GM23338 (cell line): Measurements from ENCODE around the gene PRR11. TPM values are rescaled to one million over a fixed set of nuclear protein-coding genes. Genes with fewer than 3 reads are reported as not detected.

Experiments
- ATAC-seq: fragments of 200-7000 bp; cut with Tn5 transposase; 3 replicates; pipeline ENCODE4 v1.9.1; 2020
- DNase-seq: peaks from one replicate; pipeline ENCODE4 v3.0.0-alpha.2; 2015; ENCODE audit warnings: low spot score
- H2AFZ ChIP-seq: fragments of 200-600 bp; sonication (generic); 2 replicates; pipeline ENCODE4 v1.8.0; 2016; ENCODE audit warnings: antibody characterized with exemption, mild to moderate bottlenecking, moderate library complexity
- H3F3A ChIP-seq: fragments of 200-600 bp; sonication (generic); replicated peaks from 2 replicates; pipeline ENCODE4 v1.8.0; 2017; ENCODE audit warnings: antibody characterized with exemption, mixed run types, low read depth
- H3K27ac ChIP-seq: fragments of 200-600 bp; sonication (generic); 2 replicates; pipeline ENCODE4 v1.6.1; 2016; ENCODE audit warnings: low read depth
- H3K27me3 ChIP-seq: fragments of 200-600 bp; sonication (generic); 2 replicates; pipeline ENCODE4 v1.8.0; 2016; ENCODE audit warnings: mild to moderate bottlenecking, mixed run types, moderate library complexity; ENCODE audit not compliant: insufficient read depth
- H3K36me3 ChIP-seq: fragments of 200-600 bp; sonication (generic); 2 replicates; pipeline ENCODE4 v1.8.0; 2016; ENCODE audit warnings: mild to moderate bottlenecking; ENCODE audit not compliant: insufficient read depth
- H3K4me1 ChIP-seq: fragments of 200-600 bp; sonication (generic); 2 replicates; pipeline ENCODE4 v1.8.0; 2016; ENCODE audit warnings: mild to moderate bottlenecking, moderate library complexity; ENCODE audit not compliant: insufficient read depth
- H3K4me2 ChIP-seq: fragments of 200-600 bp; sonication (generic); 2 replicates; pipeline ENCODE4 v1.7.1; 2017; ENCODE audit warnings: mixed run types
- H3K4me3 ChIP-seq: fragments of 200-600 bp; sonication (generic); 2 replicates; pipeline ENCODE4 v1.6.1; 2016; ENCODE audit warnings: mixed run types
- H3K79me2 ChIP-seq: fragments of 200-600 bp; sonication (generic); replicated peaks from 2 replicates; pipeline ENCODE4 v1.8.0; 2017; ENCODE audit warnings: mild to moderate bottlenecking; ENCODE audit not compliant: insufficient read depth
- H3K9me2 ChIP-seq: fragments of 200-600 bp; sonication (generic); 2 replicates; pipeline ENCODE4 v1.8.0; 2017; ENCODE audit not compliant: insufficient read depth
- H4K20me1 ChIP-seq: fragments of 200-600 bp; sonication (generic); replicated peaks from 2 replicates; pipeline ENCODE4 v1.8.0; 2017; ENCODE audit warnings: mild to moderate bottlenecking; ENCODE audit not compliant: insufficient read depth
- H3K27ac Mint-ChIP-seq: 2 replicates; pipeline ENCODE4 v1.8.0; 2020; ENCODE audit warnings: inconsistent platforms, mild to moderate bottlenecking, moderate library complexity, mixed read lengths
- H3K27me3 Mint-ChIP-seq: 3 replicates; pipeline ENCODE4 v1.8.0; 2022; ENCODE audit warnings: low read depth, mild to moderate bottlenecking, moderate library complexity, mixed read lengths, inconsistent platforms; ENCODE audit not compliant: insufficient read depth, poor library complexity
- H3K36me3 Mint-ChIP-seq: 3 replicates; pipeline ENCODE4 v1.8.0; 2021; ENCODE audit warnings: low read depth, mild to moderate bottlenecking, inconsistent platforms, moderate library complexity, mixed read lengths
- H3K4me1 Mint-ChIP-seq: 3 replicates; pipeline ENCODE4 v1.8.0; 2020; ENCODE audit warnings: mild to moderate bottlenecking, inconsistent platforms, mixed read lengths
- H3K4me3 Mint-ChIP-seq: 3 replicates; pipeline ENCODE4 v1.8.0; 2021; ENCODE audit warnings: moderate library complexity, mild to moderate bottlenecking, inconsistent platforms, mixed read lengths
- H3K9me3 Mint-ChIP-seq: 3 replicates; pipeline ENCODE4 v1.8.0; 2020; ENCODE audit warnings: moderate library complexity, mild to moderate bottlenecking, inconsistent platforms, mixed read lengths
- CREB1 ChIP-seq: fragments of 250-450 bp; sonication (Bioruptor Pico); IDR thresholded peaks from 2 replicates; pipeline ENCODE4 v1.5.0; 2020; ENCODE audit warnings: low read depth, mild to moderate bottlenecking, moderate library complexity
- CTCF ChIP-seq, 2 experiments: fragments of 200-600 bp in 1 of 2; sonication (generic) in 1 of 2; conservative IDR thresholded peaks; 2 replicates each; pipeline versions ENCODE4 v1.5.1 to v1.6.1; 2016 to 2017; ENCODE audit warnings: antibody characterized with exemption in 2 of 2, low read depth in 2 of 2, mild to moderate bottlenecking in 2 of 2, moderate library complexity in 1 of 2
- ZNF114 ChIP-seq: fragments of 250-450 bp; sonication (Bioruptor Pico); IDR thresholded peaks from 2 replicates; pipeline ENCODE4 v1.5.0; 2020; ENCODE audit warnings: mild to moderate bottlenecking, moderate library complexity
- polyA plus RNA-seq: library from polyadenylated mRNA; unstranded; fragments of >200 nt; fragmentation: Nextera tagmentation; extraction: Ambion mirVana; gene quantifications from 2 replicates; pipeline ENCODE4 v1.2.1, GENCODE V29; 2016
- total RNA-seq: library from RNA; depleted of rRNA; stranded (reverse); fragments of >200 nt; shearing (Covaris generic); gene quantifications from 2 replicates; pipeline ENCODE4 v1.2.3, GENCODE V29; 2014
- TF ChIP-seq, protein P1 (sequence below): IDR thresholded peaks from one replicate; pipeline ENCODE4 v1.6.1; 2018; ENCODE audit warnings: antibody characterized with exemption; ENCODE audit not compliant: unreplicated experiment
- TF ChIP-seq, protein P2 (sequence below): fragments of 250-450 bp; sonication (Bioruptor Pico); IDR thresholded peaks from 2 replicates; pipeline ENCODE4 v1.5.0; 2020; ENCODE audit warnings: mild to moderate bottlenecking, moderate library complexity

Gene PRR11
- total and polyA plus RNA-seq, 2 experiments from 2014 or later: 42.7 to 55.9 TPM

- TF ChIP-seq CTCF (conservative IDR thresholded peaks at IDR 0.05; ENCODE audit: low read depth in 2 of 2): no peak
- TF ChIP-seq ZNF114 (CRISPR knock-in tag): no peak
- TF ChIP-seq, protein P1, sequence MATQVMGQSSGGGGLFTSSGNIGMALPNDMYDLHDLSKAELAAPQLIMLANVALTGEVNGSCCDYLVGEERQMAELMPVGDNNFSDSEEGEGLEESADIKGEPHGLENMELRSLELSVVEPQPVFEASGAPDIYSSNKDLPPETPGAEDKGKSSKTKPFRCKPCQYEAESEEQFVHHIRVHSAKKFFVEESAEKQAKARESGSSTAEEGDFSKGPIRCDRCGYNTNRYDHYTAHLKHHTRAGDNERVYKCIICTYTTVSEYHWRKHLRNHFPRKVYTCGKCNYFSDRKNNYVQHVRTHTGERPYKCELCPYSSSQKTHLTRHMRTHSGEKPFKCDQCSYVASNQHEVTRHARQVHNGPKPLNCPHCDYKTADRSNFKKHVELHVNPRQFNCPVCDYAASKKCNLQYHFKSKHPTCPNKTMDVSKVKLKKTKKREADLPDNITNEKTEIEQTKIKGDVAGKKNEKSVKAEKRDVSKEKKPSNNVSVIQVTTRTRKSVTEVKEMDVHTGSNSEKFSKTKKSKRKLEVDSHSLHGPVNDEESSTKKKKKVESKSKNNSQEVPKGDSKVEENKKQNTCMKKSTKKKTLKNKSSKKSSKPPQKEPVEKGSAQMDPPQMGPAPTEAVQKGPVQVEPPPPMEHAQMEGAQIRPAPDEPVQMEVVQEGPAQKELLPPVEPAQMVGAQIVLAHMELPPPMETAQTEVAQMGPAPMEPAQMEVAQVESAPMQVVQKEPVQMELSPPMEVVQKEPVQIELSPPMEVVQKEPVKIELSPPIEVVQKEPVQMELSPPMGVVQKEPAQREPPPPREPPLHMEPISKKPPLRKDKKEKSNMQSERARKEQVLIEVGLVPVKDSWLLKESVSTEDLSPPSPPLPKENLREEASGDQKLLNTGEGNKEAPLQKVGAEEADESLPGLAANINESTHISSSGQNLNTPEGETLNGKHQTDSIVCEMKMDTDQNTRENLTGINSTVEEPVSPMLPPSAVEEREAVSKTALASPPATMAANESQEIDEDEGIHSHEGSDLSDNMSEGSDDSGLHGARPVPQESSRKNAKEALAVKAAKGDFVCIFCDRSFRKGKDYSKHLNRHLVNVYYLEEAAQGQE: no peak
- TF ChIP-seq CREB1 (CRISPR knock-in tag): no peak
Observed at GRCh38 chr17:59202320-59202719, 46.8 kb downstream of the PRR11 start (continued).

- TF ChIP-seq, protein P2, sequence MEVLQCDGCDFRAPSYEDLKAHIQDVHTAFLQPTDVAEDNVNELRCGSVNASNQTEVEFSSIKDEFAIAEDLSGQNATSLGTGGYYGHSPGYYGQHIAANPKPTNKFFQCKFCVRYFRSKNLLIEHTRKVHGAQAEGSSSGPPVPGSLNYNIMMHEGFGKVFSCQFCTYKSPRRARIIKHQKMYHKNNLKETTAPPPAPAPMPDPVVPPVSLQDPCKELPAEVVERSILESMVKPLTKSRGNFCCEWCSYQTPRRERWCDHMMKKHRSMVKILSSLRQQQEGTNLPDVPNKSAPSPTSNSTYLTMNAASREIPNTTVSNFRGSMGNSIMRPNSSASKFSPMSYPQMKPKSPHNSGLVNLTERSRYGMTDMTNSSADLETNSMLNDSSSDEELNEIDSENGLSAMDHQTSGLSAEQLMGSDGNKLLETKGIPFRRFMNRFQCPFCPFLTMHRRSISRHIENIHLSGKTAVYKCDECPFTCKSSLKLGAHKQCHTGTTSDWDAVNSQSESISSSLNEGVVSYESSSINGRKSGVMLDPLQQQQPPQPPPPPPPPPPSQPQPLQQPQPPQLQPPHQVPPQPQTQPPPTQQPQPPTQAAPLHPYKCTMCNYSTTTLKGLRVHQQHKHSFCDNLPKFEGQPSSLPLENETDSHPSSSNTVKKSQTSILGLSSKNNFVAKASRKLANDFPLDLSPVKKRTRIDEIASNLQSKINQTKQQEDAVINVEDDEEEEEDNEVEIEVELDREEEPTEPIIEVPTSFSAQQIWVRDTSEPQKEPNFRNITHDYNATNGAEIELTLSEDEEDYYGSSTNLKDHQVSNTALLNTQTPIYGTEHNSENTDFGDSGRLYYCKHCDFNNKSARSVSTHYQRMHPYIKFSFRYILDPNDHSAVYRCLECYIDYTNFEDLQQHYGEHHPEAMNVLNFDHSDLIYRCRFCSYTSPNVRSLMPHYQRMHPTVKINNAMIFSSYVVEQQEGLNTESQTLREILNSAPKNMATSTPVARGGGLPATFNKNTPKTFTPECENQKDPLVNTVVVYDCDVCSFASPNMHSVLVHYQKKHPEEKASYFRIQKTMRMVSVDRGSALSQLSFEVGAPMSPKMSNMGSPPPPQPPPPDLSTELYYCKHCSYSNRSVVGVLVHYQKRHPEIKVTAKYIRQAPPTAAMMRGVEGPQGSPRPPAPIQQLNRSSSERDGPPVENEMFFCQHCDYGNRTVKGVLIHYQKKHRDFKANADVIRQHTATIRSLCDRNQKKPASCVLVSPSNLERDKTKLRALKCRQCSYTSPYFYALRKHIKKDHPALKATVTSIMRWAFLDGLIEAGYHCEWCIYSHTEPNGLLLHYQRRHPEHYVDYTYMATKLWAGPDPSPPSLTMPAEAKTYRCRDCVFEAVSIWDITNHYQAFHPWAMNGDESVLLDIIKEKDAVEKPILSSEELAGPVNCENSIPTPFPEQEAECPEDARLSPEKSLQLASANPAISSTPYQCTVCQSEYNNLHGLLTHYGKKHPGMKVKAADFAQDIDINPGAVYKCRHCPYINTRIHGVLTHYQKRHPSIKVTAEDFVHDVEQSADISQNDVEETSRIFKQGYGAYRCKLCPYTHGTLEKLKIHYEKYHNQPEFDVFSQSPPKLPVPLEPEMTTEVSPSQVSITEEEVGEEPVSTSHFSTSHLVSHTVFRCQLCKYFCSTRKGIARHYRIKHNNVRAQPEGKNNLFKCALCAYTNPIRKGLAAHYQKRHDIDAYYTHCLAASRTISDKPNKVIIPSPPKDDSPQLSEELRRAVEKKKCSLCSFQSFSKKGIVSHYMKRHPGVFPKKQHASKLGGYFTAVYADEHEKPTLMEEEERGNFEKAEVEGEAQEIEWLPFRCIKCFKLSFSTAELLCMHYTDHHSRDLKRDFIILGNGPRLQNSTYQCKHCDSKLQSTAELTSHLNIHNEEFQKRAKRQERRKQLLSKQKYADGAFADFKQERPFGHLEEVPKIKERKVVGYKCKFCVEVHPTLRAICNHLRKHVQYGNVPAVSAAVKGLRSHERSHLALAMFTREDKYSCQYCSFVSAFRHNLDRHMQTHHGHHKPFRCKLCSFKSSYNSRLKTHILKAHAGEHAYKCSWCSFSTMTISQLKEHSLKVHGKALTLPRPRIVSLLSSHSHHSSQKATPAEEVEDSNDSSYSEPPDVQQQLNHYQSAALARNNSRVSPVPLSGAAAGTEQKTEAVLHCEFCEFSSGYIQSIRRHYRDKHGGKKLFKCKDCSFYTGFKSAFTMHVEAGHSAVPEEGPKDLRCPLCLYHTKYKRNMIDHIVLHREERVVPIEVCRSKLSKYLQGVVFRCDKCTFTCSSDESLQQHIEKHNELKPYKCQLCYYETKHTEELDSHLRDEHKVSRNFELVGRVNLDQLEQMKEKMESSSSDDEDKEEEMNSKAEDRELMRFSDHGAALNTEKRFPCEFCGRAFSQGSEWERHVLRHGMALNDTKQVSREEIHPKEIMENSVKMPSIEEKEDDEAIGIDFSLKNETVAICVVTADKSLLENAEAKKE (CRISPR knock-in tag): no peak
- TF ChIP-seq, protein P1: no peak
- no peak for TF ChIP-seq ZNF114 (CRISPR knock-in tag)
- 0 out of 3 replicates have a peak overlapping the region, but pooled peaks have one; percentile 92 for H3K4me3 Mint-ChIP-seq
Observed at GRCh38 chr17:59219370-59219769, 63.8 kb downstream of the PRR11 start.

More at GRCh38 chr17:59219370-59219769, 63.8 kb downstream of the PRR11 start:
- Histone ChIP-seq H3K27ac (no peak overlapping the region), H3K36me3 (no peaks in the 10 kb centered on the region), H3K4me3 (peak overlapping the region; percentile 85; the same call in 1 of the 2 replicates), H3K27me3 (peaks cover 9% of the 10 kb centered on the region; the same call in 1 of the 2 replicates), H3K4me2 (no peak overlapping the region), H3K4me1 (no peaks in the 10 kb centered on the region), H3K79me2 (no peaks in the 10 kb centered on the region), H3K9me2 (no peaks in the 10 kb centered on the region), H4K20me1 (no peaks in the 10 kb centered on the region), H2AFZ (peak overlapping the region; percentile 93; the same call in 1 of the 2 replicates), H3F3A (0 out of 2 replicates have a peak, but pooled peaks cover 10% of the 10 kb centered on the region)
- ATAC-seq: no peak
- Mint-ChIP-seq H3K9me3 (no peaks in the 10 kb centered on the region), H3K27me3 (peaks cover 5% of the 10 kb centered on the region), H3K27ac (no peak overlapping the region), H3K36me3 (peaks cover 4% of the 10 kb centered on the region; the same call in 2 of the 3 replicates), H3K4me1 (peaks cover 6% of the 10 kb centered on the region; the same call in 2 of the 3 replicates)
- DNase-seq: no peak
